Trophoblast cell (in vitro differentiated cells and primary cell): ENCODE data around the gene MTUS2.

ENCODE experiments used
- DNase-seq, 2 donors: peaks; one replicate each; pipeline ENCODE4 v3.0.0-alpha.2; 2016
- H2AFZ ChIP-seq: 2 replicates; pipeline ENCODE4 v1.6.1; 2013; ENCODE audit warnings: low read length, moderate library complexity, mild to moderate bottlenecking; ENCODE audit not compliant: insufficient read depth, poor library complexity
- H2AK5ac ChIP-seq: 2 replicates; pipeline ENCODE4 v1.6.1; 2013; ENCODE audit warnings: mild to moderate bottlenecking, low read length
- H2BK120ac ChIP-seq: 2 replicates; pipeline ENCODE4 v1.6.1; 2013; ENCODE audit warnings: low read length, mild to moderate bottlenecking, moderate library complexity; ENCODE audit not compliant: insufficient read depth, poor library complexity
- H2BK12ac ChIP-seq: 2 replicates; pipeline ENCODE4 v1.6.1; 2013; ENCODE audit warnings: mild to moderate bottlenecking, low read length, moderate library complexity
- H2BK5ac ChIP-seq: 2 replicates; pipeline ENCODE4 v1.6.1; 2013; ENCODE audit warnings: low read length, low read depth, moderate library complexity, mild to moderate bottlenecking; ENCODE audit not compliant: poor library complexity
- H3K14ac ChIP-seq: 2 replicates; pipeline ENCODE4 v1.6.1; 2013; ENCODE audit warnings: mild to moderate bottlenecking, low read length
- H3K18ac ChIP-seq: 2 replicates; pipeline ENCODE4 v1.6.1; 2013; ENCODE audit warnings: mild to moderate bottlenecking, low read length
- H3K23ac ChIP-seq: 2 replicates; pipeline ENCODE4 v1.6.1; 2013; ENCODE audit warnings: low read length
- H3K27ac ChIP-seq: 2 replicates; pipeline ENCODE4 v1.5.1; 2013; ENCODE audit warnings: low read depth, mild to moderate bottlenecking, inconsistent platforms, low read length, moderate library complexity
- H3K27me3 ChIP-seq: 2 replicates; pipeline ENCODE4 v1.6.1; 2013; ENCODE audit warnings: inconsistent platforms, mild to moderate bottlenecking, low read length, moderate library complexity; ENCODE audit not compliant: insufficient read depth
- H3K36me3 ChIP-seq, 2 experiments: 1 replicate in 1 of 2; 2 replicates in 1 of 2; pipeline ENCODE4 v1.6.1; 2013; ENCODE audit warnings: low read length in 2 of 2, mild to moderate bottlenecking in 2 of 2, moderate library complexity in 1 of 2; ENCODE audit not compliant: insufficient read depth in 2 of 2, control insufficient read depth in 1 of 2
- H3K4ac ChIP-seq: 2 replicates; pipeline ENCODE4 v1.6.1; 2013; ENCODE audit warnings: low read depth, mild to moderate bottlenecking, low read length, moderate library complexity
- H3K4me1 ChIP-seq, 2 experiments: 1 replicate in 1 of 2; 2 replicates in 1 of 2; pipeline ENCODE4 v1.6.1; 2013; ENCODE audit warnings: low read length in 2 of 2, mild to moderate bottlenecking in 2 of 2, moderate library complexity in 1 of 2; ENCODE audit not compliant: insufficient read depth in 2 of 2, control insufficient read depth in 1 of 2
- H3K4me2 ChIP-seq: 2 replicates; pipeline ENCODE4 v1.6.1; 2013; ENCODE audit warnings: inconsistent platforms, mild to moderate bottlenecking, low read length, moderate library complexity
- H3K4me3 ChIP-seq: 2 replicates; pipeline ENCODE4 v1.5.1; 2013; ENCODE audit warnings: mild to moderate bottlenecking, low read depth, low read length, inconsistent platforms
- H3K79me1 ChIP-seq: one replicate; pipeline ENCODE4 v1.6.1; 2013; ENCODE audit warnings: low read length
- H3K79me2 ChIP-seq: 2 replicates; pipeline ENCODE4 v1.6.1; 2013; ENCODE audit warnings: low read length, mild to moderate bottlenecking; ENCODE audit not compliant: control insufficient read depth, insufficient read depth, poor library complexity
- H3K9ac ChIP-seq: 2 replicates; pipeline ENCODE4 v1.6.1; 2013; ENCODE audit warnings: mild to moderate bottlenecking, low read length
- H3K9me3 ChIP-seq: 2 replicates; pipeline ENCODE4 v1.6.1; 2013; ENCODE audit warnings: low read depth, mild to moderate bottlenecking, control low read depth, inconsistent platforms, low read length; ENCODE audit not compliant: insufficient read depth
- H4K12ac ChIP-seq: 2 replicates; pipeline ENCODE4 v1.6.1; 2013; ENCODE audit warnings: low read depth, mild to moderate bottlenecking, low read length, moderate library complexity
- H4K8ac ChIP-seq: 2 replicates; pipeline ENCODE4 v1.6.1; 2013; ENCODE audit warnings: low read depth, mild to moderate bottlenecking, low read length, moderate library complexity
- H4K91ac ChIP-seq: one replicate; pipeline ENCODE4 v1.6.1; 2013; ENCODE audit warnings: low read depth, mild to moderate bottlenecking, low read length, moderate library complexity
- whole genome bisulfite sequencing: extraction: QIAGEN DNeasy Blood & Tissue Kit; methylation state at CpG from one replicate; pipeline ENCODE4 v1.1.7; 2013; ENCODE audit warnings: missing lambda C conversion rate; ENCODE audit not compliant: insufficient read length, insufficient coverage; ENCODE audit errors: extremely low coverage; 5-methylcytosine and 5-hydroxymethylcytosine counted together

MTUS2 gene

DNA sequence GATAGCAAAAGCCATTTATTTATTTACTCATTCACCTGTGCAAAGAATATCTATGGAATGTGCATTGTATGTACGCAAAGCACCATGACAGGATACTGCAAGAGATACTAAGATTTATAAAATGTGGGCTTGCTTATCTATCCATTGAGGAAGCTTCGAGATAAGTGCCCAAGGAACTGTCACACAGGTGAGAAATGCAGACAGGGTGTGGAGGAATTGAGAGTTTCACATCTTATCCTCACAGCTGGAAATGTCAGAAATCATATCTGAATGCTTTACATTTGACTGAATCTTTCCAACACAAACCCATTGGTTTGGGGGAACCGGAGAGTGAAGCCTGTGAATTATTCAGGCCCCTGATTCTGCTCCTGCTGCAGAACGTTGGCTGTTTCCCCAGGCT lies 662.4 kb downstream of the MTUS2 start:
- Histone ChIP-seq H3K79me1 (no peaks in the 10 kb centered on the region), H2AK5ac (no peak overlapping the region), H3K4me2 (no peak overlapping the region), H3K18ac (no peak overlapping the region), H3K27ac (no peak overlapping the region), H3K4ac (no peak overlapping the region), H3K14ac (no peak overlapping the region), H3K4me3 (no peak overlapping the region), H2AFZ (no peak overlapping the region), H3K27me3 (no peaks in the 10 kb centered on the region), H2BK120ac (no peak overlapping the region), H3K23ac (no peak overlapping the region), H2BK5ac (no peak overlapping the region), H2BK12ac (no peak overlapping the region), H3K9me3 (no peaks in the 10 kb centered on the region), H3K79me2 (no peaks in the 10 kb centered on the region), H3K9ac (no peak overlapping the region), H4K91ac (no peak overlapping the region), H4K8ac (no peak overlapping the region), H3K36me3 (peaks cover 0 to 8% of the 10 kb centered on the region in 2 experiments), H3K4me1 (no peaks in the 10 kb centered on the region), H4K12ac (no peak overlapping the region)
- DNase-seq = peak; percentile 52 to 84
- no CpG with 5 or more reads among the region's 4 CpGs for WGBS

DNA sequence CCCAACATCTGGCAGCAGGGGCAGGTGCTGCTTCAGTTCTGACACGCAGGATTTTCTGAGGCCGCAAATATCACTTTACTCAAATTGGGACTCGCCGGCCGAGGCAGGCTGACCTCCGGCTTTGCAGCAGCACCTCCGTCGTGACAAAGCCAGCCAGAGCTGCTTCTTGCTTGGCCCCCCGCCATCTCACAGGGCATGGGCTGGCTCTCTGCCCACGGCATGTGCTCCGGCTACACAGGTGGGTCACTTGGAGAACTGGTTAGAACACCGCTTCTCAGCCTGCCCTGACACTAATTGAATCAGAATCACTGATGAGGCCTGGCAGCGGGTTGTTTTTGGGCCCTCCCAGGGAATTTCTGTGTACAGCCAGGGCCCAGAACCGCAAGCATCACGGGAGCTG lies 663.1 kb downstream of the MTUS2 start:
- Histone ChIP-seq H3K4ac (no peak overlapping the region), H3K36me3 (peaks cover 0 to 8% of the 10 kb centered on the region in 2 experiments), H4K12ac (no peak overlapping the region), H3K14ac (no peak overlapping the region), H2AFZ (no peak overlapping the region), H2AK5ac (no peak overlapping the region), H3K4me1 (no peaks in the 10 kb centered on the region), H4K91ac (no peak overlapping the region), H3K79me1 (no peaks in the 10 kb centered on the region), H3K18ac (no peak overlapping the region), H3K4me2 (no peak overlapping the region), H3K27ac (no peak overlapping the region), H4K8ac (no peak overlapping the region), H3K27me3 (no peaks in the 10 kb centered on the region), H3K23ac (no peak overlapping the region), H2BK5ac (no peak overlapping the region), H3K4me3 (no peak overlapping the region), H3K9ac (no peak overlapping the region), H3K79me2 (no peaks in the 10 kb centered on the region), H2BK12ac (no peak overlapping the region), H2BK120ac (no peak overlapping the region), H3K9me3 (no peaks in the 10 kb centered on the region)
- WGBS = no CpG with 5 or more reads among the region's 15 CpGs
- DNase-seq = no peak

DNA sequence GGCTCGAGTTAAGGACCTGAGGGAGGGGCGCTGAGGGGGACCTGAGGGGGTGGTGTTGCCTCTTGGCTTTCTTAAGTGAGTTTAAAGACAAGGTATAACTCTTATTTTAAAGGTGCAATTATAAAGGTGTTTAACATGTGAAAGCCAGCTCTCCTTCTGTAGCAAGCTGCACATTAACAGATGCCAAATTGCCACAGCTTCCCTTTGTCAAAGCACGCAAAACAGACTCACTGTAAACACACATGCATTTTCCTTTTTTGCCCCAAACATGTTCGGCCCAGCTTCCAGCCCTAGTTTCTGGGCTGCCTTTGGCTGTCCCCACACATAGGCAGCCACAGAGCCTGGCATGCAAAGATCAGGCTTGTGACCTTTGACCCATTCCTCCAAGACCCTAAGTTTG lies 663.5 kb downstream of the MTUS2 start:
- Histone ChIP-seq H2BK120ac (no peak overlapping the region), H2BK12ac (no peak overlapping the region), H3K4me2 (no peak overlapping the region), H3K9ac (no peak overlapping the region), H2AK5ac (no peak overlapping the region), H2AFZ (no peak overlapping the region), H3K36me3 (peaks cover 0 to 8% of the 10 kb centered on the region in 2 experiments), H3K14ac (no peak overlapping the region), H3K27ac (no peak overlapping the region), H2BK5ac (no peak overlapping the region), H3K4me3 (no peak overlapping the region), H4K8ac (no peak overlapping the region), H3K27me3 (no peaks in the 10 kb centered on the region), H4K12ac (no peak overlapping the region), H3K79me1 (no peaks in the 10 kb centered on the region), H3K79me2 (no peaks in the 10 kb centered on the region), H4K91ac (no peak overlapping the region), H3K4ac (no peak overlapping the region), H3K18ac (no peak overlapping the region), H3K4me1 (no peaks in the 10 kb centered on the region), H3K9me3 (no peaks in the 10 kb centered on the region), H3K23ac (no peak overlapping the region)
- WGBS = no CpG with 5 or more reads among the region's 4 CpGs
- no peak for DNase-seq

DNA sequence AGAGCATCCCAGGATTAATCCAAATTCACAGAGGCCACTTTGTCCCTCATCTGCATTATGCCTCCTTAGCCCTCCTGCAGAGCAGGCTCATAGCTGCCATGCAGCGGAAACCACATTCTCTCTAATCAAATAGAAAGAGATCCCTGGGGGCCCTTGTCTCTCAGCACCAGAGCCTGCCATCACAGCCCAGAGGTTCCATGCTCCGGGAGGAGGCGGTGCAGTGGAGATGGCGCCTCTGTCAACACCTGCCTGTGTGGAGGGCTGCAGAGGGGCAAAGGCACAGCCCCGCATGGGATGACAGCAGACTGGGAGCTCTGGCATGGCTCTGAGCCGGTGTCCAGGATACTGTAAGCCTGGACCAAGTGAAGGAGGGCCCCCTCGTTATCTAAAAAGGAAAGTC lies 664.1 kb downstream of the MTUS2 start:
- Histone ChIP-seq H3K23ac (no peak overlapping the region), H3K14ac (no peak overlapping the region), H4K12ac (no peak overlapping the region), H3K79me2 (no peaks in the 10 kb centered on the region), H3K36me3 (peaks cover 0 to 8% of the 10 kb centered on the region in 2 experiments), H3K4me3 (no peak overlapping the region), H3K9ac (no peak overlapping the region), H4K91ac (no peak overlapping the region), H4K8ac (no peak overlapping the region), H2BK5ac (no peak overlapping the region), H3K9me3 (no peaks in the 10 kb centered on the region), H3K4me1 (no peaks in the 10 kb centered on the region), H2AK5ac (no peak overlapping the region), H2AFZ (no peak overlapping the region), H3K4me2 (no peak overlapping the region), H3K27ac (no peak overlapping the region), H2BK12ac (no peak overlapping the region), H2BK120ac (no peak overlapping the region), H3K18ac (no peak overlapping the region), H3K4ac (no peak overlapping the region), H3K27me3 (no peaks in the 10 kb centered on the region), H3K79me1 (no peaks in the 10 kb centered on the region)
- no CpG with 5 or more reads among the region's 7 CpGs for WGBS
- DNase-seq = no peak
